Stimulated activated CD8-positive, alpha-beta memory T cell treated with anti-CD3 and anti-CD28 coated beads, Interleukin-12 subunit alpha, Interleukin-12 subunit beta, amount 100 ng/mL, for 24 hours (primary cell): ENCODE measurements around the gene GADD45GIP1.
"Not testable (repeated sequence)": the region's sequence is repeated elsewhere in the genome, so short reads cannot be mapped to it uniquely, and the experiment has no call there.

Source experiments
- DNase-seq: peaks from one replicate; pipeline ENCODE4 v3.0.0-alpha.2; 2020; ENCODE audit errors: extremely low read depth

Gene GADD45GIP1

DNA sequence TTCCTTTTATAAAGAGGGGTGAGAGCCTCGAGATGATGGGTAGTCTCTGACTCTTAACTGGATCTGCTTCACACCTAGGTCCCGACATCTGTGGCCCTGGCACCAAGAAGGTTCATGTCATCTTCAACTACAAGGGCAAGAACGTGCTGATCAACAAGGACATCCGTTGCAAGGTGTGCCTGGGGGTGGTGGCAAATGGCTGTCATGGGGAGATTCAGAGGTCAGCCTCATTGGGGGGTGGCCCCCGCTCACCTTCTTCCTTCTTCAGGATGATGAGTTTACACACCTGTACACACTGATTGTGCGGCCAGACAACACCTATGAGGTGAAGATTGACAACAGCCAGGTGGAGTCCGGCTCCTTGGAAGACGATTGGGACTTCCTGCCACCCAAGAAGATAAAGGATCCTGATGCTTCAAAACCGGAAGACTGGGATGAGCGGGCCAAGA is 17.0 kb downstream of the GADD45GIP1 start:
- no peak for DNase-seq

DNA sequence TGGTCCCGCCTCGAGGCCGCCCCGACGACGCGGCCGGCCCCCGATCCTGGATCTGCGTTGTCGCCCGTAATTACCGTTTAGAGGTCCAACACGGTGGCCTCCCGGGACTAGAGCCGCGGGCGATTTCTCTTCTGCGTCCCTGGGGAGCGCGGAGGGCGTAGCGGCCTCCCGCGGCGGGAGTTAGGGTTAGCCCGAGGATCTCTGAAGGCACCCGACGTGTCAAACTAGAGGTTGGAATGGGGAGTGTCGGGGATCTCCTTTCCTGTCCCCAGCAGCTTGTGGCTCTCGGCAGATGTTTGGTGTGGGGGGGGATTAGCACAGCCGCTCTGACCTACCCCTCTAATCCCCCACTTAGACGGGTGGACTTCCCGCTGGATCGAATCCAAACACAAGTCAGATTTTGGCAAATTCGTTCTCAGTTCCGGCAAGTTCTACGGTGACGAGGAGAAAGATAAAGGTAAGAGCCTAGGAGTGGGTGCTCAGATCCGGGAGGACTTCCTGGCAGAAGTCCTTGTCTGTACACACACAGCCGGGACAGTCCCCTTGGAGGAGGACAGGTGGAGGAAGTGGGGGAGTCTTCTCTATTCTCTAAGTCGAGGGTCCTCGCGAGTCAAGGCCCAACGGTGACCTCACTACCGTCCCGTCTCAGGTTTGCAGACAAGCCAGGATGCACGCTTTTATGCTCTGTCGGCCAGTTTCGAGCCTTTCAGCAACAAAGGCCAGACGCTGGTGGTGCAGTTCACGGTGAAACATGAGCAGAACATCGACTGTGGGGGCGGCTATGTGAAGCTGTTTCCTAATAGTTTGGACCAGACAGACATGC is 18.0 kb downstream of the GADD45GIP1 start:
- DNase-seq, result no peak

DNA sequence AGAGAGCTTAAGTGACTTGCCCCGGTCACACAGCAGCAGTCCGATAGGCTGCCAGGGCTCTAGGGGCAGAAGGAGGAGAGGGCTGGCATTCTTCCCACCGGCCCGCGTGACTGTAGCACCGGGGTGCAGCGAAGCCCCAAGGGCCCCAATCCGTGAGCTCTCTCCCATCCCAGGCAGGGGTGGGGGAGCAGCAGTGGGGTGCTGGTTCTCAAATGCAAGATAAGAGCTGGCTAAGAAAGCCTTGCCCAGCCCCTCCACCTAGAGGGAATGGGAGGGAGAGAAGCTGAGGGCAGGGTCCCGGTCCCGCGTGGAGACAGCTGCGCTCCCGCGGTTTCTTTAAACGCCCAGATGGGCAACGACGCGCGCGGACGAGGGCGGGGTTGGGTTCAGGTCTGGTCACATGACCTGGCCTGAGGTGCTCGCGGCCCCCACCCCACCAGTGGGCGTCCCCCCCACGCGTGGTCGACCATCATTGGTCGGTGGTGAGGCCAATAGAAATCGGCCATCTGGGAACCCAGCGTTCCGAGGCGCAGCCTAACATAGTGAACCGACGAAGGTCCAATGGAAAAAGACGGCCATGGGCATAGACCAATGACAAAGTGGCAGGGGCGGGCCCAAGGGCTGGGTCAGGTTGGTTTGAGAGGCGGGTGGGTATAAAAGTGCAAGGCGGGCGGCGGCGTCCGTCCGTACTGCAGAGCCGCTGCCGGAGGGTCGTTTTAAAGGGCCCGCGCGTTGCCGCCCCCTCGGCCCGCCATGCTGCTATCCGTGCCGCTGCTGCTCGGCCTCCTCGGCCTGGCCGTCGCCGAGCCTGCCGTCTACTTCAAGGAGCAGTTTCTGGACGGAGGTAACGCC is 18.9 kb downstream of the GADD45GIP1 start, which contains the start of gene CALR:
Gene CALR, plus strand, starts transcription at position 683 of the 852 bp plus-strand sequence. Its CDS starts 71 bp downstream, at position 754.
- DNase-seq, result peak; percentile 96

DNA sequence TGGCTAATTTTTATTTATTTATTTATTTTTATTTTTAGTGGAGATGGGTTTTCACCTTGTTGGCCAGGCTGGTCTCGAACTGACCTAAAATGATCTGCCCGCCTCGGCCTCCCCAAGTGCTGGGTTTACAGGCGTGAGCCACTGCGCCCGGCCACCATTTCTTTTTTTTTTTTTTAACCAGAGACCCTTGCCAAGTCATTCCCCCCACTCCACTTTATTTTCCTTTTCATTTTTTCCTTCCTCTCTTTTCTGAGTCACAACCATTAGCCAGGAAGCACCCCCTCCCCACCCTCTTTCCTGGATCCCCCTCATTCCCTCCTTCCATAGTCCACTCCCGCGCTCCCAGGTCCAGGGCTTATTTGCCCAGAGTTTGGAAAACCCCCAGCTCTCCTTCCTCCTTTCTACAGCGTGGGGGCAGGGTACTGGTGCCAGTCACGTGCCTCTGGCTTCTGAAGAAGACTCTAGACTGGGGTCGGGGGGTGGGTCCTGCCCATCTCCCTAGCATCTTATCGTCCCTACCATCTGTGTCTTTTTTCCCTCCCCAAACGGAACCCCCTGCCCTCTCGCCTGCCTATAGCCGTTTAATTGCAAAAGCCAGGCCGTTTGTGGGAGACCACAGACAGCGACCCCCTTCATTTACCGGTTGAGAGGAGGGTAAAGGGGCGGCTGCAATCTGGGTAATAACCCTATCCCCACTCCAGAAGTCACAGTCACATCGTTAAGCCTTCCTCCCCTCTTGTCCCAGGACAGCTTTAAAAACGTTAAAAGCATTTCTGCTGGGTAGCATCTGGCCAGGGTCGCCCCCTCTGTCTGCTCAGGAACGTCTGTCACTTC is 19.7 kb downstream of the GADD45GIP1 start:
- DNase-seq, result no peak

DNA sequence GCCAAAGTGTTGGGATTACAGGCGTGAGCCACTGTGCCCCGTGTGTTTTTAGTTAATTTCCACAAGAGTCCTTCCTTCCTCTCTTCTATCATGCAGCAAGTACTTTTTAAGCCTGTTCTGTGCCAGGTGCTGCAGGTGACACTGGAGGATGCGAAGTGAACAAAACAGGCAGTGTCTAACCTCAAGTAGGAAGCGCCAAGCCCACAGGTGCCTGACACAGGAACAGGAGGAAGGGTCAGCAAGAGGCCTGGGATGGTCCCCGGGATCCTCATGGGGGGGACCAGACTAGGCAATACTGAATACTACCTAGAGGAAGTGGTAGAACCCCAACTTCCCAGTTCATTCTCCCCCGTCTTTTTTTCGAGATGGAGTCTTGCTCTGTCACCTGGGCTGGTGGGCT is 20.4 kb downstream of the GADD45GIP1 start:
- no peak for DNase-seq

DNA sequence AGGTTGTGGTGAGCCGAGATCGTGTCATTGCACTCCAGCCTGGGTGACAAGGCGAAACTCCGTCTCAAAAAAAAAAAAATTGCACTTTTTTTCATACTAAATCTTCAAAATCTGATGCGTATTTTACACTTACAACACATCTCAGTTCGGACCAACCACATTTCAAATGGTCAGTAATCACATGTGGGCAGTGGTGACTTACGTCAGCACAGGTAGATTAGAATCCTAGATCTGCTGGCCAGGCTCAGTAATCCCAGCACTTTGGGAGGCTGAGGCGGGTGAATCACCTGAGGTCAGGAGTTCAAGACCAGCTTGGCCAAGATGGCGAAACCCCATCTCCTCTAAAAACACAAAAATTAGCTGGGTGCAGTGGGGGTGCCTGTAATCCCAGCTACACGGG is 22.0 kb downstream of the GADD45GIP1 start:
- no peak for DNase-seq

DNA sequence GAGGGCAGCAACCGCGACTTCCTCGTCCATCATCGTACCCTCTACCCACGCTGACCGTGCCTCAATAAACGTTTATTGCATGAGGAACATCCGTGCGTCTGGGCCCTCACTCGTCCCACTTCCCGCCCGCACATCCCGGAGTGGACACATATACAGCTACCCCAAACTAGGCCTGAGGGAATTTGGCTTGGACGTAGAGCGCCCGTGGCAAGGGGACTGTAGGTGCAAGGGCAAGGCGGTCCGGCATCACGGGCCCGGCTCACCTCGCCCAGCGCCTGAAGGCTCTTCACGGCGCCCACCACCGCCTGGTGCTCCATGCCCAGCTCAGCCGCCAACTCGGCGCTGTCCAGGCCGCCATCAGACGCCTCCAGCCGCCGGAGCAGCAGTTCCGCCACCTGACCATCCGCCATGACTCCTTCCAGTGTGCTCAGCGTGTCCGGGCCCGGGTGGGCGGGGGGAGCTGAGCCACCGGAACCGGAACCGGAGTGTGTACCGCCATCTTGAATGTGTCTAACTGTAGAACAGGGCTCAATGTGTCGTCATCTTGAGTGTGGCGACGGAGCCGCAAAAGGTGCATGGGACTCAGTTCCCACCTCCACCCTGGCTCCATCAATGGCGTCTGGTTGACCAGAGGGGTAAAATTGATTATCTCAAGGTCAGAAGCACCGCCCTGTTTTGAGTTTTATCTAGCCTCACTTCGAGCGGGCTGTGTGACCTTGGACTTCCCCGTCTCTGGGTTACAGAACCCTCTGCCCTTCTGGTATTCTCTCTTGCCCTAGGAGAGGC is 23.5 kb downstream of the GADD45GIP1 start, which contains the start of gene FARSA:
Gene FARSA, minus strand, starts transcription at position 425 of the 786 bp plus-strand sequence. Its CDS starts 15 bp downstream, at position 410.
- DNase-seq, result peak; percentile 77

DNA sequence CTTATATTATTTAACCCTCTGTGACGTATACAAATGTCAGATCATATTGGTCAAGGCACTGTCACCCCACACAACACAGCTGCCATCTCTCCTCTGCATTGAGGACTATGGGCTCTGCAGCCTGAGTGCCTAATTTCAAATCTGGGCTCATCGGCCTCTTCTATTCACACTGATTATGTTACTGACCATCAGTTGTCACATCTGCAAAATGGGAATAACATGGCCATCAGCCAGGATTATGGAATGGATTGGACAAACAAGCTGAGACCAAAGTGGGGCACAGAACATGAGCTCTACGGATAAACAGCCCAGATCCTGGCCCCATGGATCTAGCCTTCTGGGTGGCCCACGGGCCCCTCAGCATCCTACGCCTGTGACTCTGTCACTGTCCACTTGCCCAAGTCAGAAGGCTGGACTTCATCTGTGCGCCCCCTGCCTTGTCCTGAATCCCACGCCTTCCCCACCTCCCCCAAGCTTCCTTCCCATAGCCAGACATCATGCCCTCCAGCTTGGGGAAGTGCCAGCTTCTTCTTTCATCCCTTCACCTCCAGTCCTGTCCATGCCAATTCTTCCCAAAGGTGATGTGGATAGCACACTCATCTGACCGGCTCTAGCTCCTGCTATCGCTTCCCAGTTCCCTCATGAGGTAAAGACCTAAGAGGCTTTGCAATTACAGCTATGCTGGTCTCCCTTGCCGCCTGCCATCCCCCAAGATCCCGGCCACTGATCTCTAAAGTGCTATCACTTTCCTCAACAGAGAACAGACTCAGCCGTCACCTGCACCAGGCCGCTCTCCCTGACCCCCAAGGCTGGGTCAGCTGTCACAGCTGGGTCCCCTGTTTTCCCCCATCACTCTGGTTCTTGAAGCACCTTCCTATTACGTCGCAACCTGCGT is 24.4 kb downstream of the GADD45GIP1 start:
- no peak for DNase-seq

DNA sequence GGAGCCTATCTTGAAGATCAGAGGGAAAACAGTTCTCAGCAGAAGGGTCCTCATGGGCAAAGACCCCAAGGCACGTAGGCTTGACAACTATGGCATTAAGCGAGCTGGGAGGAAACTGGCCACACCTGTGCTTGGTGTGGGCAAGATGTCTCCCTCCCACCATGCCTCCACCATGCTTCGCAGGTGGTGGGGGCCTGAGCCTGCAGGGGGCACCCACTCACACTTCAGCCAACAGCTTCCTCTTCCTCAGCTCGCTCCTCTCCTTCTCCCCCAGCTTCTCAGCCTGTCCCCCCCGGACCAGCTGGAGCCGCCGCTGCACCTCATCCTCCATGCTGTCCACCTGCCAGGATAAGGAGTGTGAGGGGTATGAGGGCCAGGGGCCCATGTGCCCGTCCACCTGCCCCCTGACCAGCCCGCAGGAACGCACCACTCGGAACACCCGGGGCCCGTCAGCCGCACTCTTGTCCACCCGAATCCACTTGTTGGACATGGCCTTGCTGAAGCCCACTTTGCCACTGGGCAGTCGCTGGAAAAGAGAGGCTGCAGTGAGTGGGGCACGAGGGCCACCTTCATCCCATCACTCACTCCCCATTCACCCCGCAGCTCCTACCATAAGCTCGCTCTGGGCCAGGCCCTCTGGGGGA is 26.9 kb downstream of the GADD45GIP1 start:
- no peak for DNase-seq

DNA sequence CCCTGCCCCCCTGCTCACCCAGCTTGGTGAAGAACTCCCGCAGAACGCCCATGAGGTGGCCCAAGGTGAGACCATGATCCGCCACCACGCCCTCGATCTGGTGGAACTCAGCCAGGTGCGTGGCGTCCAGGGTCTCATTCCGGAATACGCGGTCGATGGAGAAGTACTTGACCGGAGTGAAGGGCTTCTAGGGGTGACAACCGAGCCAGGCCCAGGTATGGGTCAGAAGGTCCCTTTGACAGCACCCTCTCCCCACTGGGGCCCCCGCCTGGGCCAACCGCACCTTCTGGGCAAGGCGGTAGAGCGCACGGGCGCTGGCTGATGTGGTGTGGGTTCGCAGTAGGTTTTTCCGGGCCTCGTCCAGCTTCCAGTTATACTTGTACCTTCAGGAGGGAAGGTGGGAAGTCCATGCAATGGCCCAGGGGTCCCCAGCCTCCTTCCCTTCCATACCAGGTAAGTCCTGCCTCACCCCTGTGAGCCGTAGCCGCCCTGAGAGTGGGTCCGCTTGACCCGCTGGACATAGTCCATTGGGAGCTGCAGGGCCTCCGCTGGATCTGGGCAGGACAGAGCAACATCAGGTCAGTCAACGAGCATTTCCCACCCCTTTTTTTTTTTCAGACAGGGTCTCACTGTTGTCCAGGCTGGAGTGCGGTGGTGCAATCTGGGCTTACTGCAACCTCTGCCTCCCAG is 32.3 kb downstream of the GADD45GIP1 start:
- DNase-seq, result no peak

DNA sequence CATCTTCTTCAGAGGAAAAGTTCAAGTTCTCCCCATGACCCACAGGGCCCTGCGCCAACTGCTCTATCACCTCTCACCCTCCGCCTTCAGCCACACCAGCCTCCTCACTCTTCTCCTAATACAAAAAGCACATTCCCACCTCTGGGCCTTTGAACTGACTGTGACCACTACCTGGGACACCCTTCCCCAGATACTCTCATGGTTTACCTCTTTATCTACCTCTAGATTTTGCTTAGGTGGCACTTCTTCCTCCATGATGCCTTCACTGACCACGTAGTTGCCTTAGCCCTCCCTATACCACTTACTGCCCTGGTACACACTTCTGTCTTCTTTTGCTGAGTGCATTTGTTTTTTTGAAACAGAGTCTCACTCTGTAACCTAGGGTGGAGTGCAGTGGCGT is 34.1 kb downstream of the GADD45GIP1 start:
- DNase-seq, result no peak

DNA sequence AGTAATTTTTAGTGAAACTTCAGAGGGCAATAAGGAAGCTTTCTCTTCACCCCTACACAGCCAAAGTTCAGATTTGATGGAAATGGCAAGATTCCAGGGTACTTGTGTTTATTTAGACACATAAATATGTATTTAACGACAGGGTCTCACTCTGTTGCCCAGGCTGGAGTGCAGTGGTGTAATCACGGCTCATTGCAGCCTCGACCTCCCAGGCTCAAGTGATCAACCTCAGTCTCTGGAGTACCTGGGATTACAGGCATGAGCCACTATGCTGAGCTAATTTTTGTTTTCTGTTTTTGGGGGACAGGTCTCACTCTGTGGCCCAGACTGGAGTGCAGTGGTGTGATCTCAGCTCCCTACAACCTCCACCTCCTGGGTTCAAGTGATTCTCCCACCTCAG is 36.0 kb downstream of the GADD45GIP1 start:
- DNase-seq, result no peak

DNA sequence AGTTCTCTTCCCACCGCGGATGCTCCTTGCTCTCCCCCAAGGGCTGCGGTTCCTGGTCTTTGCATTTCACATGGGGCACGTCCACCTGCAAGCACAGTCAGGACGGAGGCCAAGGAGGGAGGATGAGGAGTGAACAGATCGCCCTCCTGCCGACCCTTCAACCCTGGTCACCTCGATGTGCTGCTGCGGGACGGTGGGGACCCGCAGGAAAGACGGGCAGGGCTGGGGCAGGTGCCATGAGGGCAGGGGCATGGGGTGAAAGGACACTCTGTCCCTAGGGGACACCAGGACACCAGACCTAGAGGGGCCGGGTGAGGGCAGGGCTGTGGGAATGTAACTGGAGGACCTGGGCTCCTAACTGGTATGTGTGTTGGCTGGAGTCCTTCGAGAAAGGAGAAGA is 38.8 kb downstream of the GADD45GIP1 start:
- no peak for DNase-seq

DNA sequence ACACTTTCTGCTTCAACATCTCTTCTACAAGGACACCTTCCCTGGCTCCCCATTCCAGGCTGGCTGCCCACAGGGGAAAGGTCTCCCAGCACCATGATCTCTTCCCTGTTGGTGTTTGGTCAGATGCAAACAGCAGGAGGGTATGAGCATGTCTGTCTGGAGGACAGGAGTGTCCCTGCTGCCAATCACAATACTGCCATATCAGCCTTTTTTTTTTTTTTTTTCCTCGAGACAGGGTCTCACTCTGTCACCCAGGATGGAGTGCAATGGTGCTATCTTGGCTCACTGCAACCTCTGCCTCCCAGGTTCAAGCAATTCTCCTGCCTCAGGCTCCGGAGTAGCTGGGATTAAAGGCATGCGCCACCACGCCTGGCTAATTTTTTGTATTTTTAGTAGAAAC is 41.2 kb downstream of the GADD45GIP1 start:
- not testable (repeated sequence) for DNase-seq

DNA sequence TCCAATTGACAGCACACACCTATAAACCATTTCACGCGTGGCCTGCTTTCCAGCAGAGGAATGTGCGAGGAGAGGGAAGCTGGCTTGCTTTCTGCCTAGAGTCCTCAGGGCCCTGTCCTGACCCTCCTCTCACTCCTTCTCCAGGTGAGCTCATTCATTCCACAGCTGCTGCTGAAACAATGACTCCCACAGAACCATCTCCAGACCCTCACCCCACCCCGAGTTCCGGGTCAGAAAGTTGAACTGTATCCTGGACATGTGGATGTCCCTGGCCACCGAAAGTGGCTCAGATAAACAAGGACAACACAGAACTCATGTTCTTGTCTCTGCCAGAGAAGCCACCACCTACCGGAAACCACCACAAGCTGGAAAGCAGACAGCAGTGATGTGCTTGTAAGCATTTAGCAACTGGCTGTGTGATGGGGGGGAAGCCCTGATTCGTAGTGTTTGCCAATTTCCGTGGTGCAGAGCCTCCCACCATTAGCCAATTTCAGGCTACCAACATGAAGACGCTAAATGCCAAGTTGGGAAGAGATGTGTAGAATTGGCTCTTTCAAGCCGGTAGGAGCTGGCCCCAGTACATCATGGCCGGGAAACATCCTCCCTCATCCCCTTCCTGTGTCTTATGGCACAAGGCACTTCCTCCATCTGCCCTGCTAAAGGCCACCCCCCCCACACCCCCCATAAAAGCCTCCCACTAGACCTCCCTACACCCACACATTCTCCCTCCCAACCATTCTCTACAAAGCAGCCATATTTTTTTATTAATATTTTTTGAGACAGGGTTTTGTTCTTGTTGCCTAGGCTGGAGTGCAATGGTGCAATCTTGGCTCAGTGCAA is 43.0 kb downstream of the GADD45GIP1 start:
- DNase-seq, result no peak

DNA sequence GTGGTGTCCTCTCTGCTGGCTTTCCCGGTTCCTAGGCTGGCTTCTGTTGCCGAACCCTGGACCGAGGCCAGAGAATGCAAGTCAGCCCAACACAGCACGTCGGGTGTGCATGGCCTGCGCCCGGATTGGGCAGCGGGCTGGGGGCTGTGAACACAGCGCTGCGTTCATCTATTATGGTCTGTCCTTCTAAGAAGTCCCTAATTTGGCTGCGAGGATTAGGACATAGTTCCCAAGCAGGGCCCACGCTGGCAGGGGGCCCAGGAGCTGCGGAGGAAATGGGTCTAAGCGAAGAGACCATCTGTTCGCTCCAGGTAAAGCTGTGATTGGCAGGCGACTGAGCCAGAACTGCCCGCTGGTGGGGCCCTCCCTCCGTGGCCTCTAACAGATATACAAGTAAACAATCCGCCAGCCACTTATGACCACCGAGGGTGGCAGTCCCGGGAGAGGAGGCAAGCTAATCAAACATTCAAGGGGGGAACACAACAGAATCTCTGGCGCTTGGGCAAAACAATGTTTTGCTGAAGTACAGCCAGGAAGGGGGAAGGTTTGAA is 43.9 kb downstream of the GADD45GIP1 start:
- no peak for DNase-seq

DNA sequence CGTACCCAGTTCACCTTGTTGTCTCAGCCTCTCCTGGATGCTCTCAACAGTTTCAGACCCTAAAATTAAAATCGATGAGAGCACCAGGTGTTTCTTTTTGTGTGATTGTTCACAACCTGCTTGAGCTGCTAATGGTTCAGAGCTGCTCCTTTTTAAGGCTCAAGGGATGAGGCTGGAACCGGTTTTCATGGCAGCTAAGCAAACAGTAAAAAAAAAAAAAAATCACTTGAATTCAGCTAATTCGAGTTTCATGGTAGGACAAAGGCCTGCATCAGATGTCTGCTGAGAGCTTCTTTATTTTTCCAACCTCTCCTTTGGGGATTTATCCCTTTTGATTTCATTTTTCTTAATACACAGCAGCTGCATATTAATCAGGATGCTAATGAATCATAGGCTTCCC is 44.5 kb downstream of the GADD45GIP1 start:
- DNase-seq, result no peak
